Muscle of leg (tissue), 11 donors: ENCODE measurements around the gene BABAM2. TPM values are rescaled to one million over a fixed set of nuclear protein-coding genes. Genes with fewer than 3 reads are reported as not detected.
"Not testable (repeated sequence)": the region's sequence is repeated elsewhere in the genome, so short reads cannot be mapped to it uniquely, and the experiment has no call there.

Source experiments
- DNase-seq: peaks from one replicate; pipeline ENCODE4 v3.0.0; 2013
- H3K27ac ChIP-seq: one replicate; pipeline ENCODE4 v1.5.1; 2013; ENCODE audit warnings: mild to moderate bottlenecking, low read length, control low read depth
- H3K27me3 ChIP-seq: one replicate; pipeline ENCODE4 v1.6.1; 2013; ENCODE audit warnings: low read length; ENCODE audit not compliant: control insufficient read depth, insufficient read depth
- H3K36me3 ChIP-seq: one replicate; pipeline ENCODE4 v1.6.1; 2013; ENCODE audit warnings: low read length; ENCODE audit not compliant: control insufficient read depth, insufficient read depth
- H3K4me1 ChIP-seq: one replicate; pipeline ENCODE4 v1.6.1; 2013; ENCODE audit warnings: low read length; ENCODE audit not compliant: control insufficient read depth, insufficient read depth
- H3K4me3 ChIP-seq: one replicate; pipeline ENCODE4 v1.5.1; 2013; ENCODE audit warnings: low read length, control low read depth
- H3K9me3 ChIP-seq: replicated peaks from 2 replicates; pipeline ENCODE4 v1.6.1; 2013; ENCODE audit warnings: low read depth, low read length; ENCODE audit not compliant: control insufficient read depth
- WGBS: methylation state at CpG from one replicate; pipeline ENCODE4 v1.1.5; 2013; ENCODE audit warnings: missing lambda C conversion rate; ENCODE audit not compliant: insufficient coverage; 5-methylcytosine and 5-hydroxymethylcytosine counted together
- polyA plus RNA-seq, 8 donors: library from polyadenylated mRNA; unstranded; fragments of 120-200 nt; gene quantifications; one replicate each; pipeline versions ENCODE4 v1.2.1 to v1.2.3, GENCODE V29; 2013; ENCODE audit warnings: inconsistent platforms in 1 of 8, low replicate concordance in 1 of 8; ENCODE audit not compliant: insufficient read length in 8 of 8, insufficient read depth in 1 of 8
- total RNA-seq: library from RNA; stranded (reverse); fragments of 120-200 nt; gene quantifications from one replicate; pipeline ENCODE4 v1.2.4, GENCODE V29; 2013

Gene BABAM2
- total and polyA plus RNA-seq, 9 donors: 16.1 to 23.6 (median 21.4) TPM

DNA sequence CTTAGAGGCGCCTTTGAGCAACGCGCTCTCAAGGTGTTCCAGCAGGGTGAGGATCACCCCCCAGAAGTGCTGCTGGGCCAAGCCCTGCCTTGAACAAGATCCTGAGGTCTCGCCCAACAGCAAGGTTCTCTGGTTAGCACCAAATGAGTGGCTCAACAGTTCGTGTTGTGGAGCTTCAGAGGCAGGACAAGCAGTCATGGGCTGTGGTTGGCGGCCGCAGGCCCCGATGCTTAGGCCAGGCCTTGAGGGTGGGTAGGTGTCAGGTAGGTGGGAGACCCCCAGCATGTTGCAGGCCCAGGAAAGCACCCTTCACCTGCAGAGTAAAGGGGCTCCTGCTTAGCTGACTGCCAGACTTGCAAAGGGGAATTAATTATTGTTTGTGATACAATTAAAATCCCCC, 431.9 kb downstream of the BABAM2 start:
- 95% methylated on average over 6 of the region's 8 CpGs for WGBS
- Histone ChIP-seq H3K9me3 (no peaks in the 10 kb centered on the region), H3K27ac (no peak overlapping the region), H3K27me3 (no peaks in the 10 kb centered on the region), H3K4me3 (no peak overlapping the region), H3K36me3 (no peaks in the 10 kb centered on the region), H3K4me1 (peaks cover 39% of the 10 kb centered on the region)
- DNase-seq: no peak

DNA sequence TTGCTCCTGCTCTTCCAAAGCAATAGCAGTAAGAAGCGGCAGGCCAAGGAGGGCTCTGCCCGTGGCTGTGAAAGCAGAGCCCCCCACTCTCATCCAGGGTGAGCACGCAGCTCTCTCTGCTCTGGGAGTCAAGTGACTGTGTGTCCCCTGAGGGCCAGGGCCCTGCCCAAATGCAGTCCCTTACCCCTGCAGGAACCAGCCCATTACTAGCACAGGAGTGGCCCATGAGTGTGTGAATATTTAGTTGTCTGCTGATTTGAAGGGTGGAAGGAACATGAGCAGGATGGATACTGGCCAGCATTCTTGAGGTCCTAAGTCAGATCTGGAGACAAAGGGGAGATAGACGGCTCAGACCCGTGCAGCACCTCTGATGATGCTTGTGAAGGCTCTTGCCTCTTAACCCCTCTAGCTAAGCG, 432.5 kb downstream of the BABAM2 start:
- no peak overlapping the region for H3K27ac ChIP-seq
- H3K4me3 ChIP-seq: no peak overlapping the region
- H3K9me3 ChIP-seq: no peaks in the 10 kb centered on the region
- DNase-seq: no peak
- H3K27me3 ChIP-seq: no peaks in the 10 kb centered on the region
- 100% methylated on average over 1 of the region's 6 CpGs for WGBS
- peaks cover 45% of the 10 kb centered on the region for H3K4me1 ChIP-seq
- H3K36me3 ChIP-seq: no peaks in the 10 kb centered on the region

DNA sequence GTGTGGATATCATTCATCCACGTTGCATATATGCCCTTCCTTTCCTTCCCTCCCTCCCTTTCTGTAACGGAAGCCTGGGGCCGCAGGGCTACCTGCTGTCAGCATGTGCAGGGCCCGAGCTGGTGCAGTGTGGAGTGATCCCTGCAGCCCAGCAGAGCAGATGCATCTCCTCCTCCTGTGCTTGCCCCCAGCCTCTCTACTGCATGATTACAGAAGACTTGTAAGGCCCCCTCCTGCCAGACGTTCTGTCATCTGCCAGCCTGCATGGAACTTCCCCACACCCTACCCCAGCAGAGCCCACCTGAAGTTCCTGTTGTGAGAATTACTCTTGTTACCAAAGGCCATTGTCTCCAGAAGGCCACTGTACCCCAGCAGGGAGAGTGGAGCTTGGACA, 434.6 kb downstream of the BABAM2 start:
- Histone ChIP-seq H3K4me3 (no peak overlapping the region), H3K9me3 (no peaks in the 10 kb centered on the region), H3K27ac (no peak overlapping the region), H3K4me1 (peaks cover 34% of the 10 kb centered on the region), H3K36me3 (no peaks in the 10 kb centered on the region), H3K27me3 (no peaks in the 10 kb centered on the region)
- no peak for DNase-seq
- WGBS: 61% methylated on average over 5 of the region's 5 CpGs

DNA sequence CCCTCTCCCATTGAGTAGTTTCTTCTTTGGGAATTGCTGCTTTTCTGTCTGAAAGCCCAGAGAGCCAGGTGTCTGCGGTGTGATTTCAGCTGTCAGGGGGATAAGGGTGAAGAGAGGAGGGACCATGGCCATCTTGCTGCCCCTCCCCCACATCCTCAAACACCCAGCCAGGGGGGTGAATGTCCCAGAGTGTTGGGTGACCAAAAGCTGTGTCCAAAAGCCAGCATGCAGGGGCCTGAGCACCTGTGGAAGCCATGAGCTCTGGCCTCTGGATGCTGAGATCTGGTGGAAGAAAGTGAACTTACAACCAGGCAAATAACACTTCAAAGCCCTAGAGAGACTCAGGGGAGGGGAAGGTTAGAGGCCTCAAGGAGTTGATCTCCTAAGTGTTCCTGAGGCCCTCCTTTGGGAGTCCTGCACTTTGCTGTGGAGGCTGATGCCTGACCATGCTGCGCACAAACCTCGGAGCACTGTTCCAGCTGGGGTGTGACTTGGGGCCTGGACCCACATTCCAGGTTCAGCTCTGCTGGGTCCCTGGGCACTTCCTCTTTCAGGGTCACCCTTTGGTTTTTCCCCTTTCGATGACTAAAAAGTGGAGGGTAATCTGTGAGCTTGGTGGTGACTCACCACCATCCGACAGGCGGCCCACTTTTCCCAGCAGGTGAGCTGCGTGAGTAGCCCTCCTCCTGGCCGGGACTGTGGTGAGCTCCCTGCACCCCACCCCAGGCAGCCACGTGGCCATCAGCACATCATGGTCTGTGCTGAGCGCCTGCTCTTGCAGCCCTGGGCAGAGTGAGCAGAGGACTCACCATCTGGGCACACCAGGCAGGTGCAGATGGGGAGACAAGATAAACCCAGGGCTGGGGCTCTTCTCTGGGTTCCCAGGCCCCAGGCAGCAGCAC, 435.3 kb downstream of the BABAM2 start:
- no peak for DNase-seq
- Histone ChIP-seq H3K27ac (no peak overlapping the region), H3K4me1 (peaks cover 32% of the 10 kb centered on the region), H3K4me3 (no peak overlapping the region), H3K9me3 (no peaks in the 10 kb centered on the region), H3K36me3 (no peaks in the 10 kb centered on the region), H3K27me3 (no peaks in the 10 kb centered on the region)
- WGBS: 87% methylated on average over 9 of the region's 10 CpGs

DNA sequence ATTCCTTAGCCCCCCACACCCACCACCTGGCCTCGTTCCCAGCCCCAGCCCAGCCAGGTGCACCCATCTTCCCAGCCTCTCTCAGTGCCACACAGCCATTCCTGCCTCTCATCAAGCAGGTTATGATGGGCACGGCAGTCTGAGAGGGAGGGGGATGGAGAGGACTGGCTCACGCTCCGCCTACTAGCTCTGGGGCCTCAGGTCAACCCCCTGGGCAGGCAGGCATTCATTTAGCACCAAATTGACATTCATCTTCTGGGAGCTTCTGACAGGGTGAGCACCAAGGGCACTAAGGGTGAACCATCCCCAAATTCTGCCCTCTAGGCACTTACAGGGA, 435.9 kb downstream of the BABAM2 start:
- Histone ChIP-seq H3K27ac (no peak overlapping the region), H3K36me3 (no peaks in the 10 kb centered on the region), H3K4me1 (peaks cover 32% of the 10 kb centered on the region), H3K9me3 (no peaks in the 10 kb centered on the region), H3K4me3 (no peak overlapping the region), H3K27me3 (no peaks in the 10 kb centered on the region)
- no peak for DNase-seq
- 83% methylated on average over 1 of the region's 4 CpGs for WGBS

DNA sequence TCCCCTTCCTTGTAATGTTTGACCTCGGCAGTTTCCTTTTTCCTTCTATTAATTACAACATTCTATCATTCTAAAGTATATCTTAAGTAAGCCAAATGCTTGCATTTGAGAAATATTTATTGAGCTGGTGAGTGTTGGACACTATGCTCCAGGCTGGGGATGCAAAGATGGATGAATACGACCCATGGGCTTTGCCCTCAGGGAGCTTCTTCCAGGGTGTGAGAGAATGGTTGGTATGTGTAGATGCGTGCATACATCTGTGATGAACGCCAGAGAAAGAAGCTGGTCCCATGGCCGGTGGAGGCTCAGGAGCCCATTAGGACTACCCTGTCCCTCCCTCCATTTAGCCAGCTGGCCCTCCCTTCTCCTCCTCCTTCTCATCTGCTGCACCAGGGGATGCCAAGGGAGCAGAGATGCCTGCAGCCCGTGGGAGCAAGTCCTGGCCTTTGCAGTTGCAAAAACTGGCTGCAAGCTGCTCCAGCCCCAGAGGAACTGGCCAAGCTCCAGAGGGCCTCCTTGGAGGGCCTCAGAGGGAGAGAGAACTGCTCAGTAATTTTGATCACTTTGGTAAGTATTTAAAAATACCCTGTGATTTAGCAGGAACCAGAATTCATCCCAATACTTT, 436.5 kb downstream of the BABAM2 start:
- Histone ChIP-seq H3K36me3 (no peaks in the 10 kb centered on the region), H3K4me3 (no peak overlapping the region), H3K4me1 (peaks cover 32% of the 10 kb centered on the region), H3K27ac (no peak overlapping the region), H3K27me3 (no peaks in the 10 kb centered on the region), H3K9me3 (no peaks in the 10 kb centered on the region)
- DNase-seq: no peak
- WGBS: 60% methylated on average over 1 of the region's 6 CpGs

DNA sequence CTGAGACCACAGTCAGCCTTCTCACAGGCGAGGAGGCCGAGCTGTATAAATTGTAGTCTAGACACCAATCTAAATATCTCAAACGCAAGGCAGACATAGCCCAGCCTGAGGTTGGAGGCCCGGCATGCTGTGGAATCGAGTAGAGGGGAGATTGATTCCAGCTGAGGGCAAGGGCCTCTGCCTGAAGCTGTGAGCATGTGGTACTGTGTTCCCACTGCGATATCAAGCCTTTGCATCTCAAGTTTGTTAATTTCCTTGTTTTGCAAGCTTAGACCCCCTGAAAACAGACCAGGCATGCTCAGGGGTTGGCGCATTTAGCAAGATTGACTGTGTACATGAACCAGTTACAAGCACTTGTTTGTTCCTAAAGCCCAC, 437.0 kb downstream of the BABAM2 start:
- no peak overlapping the region for H3K4me3 ChIP-seq
- no peak for DNase-seq
- no peaks in the 10 kb centered on the region for H3K36me3 ChIP-seq
- H3K9me3 ChIP-seq: no peaks in the 10 kb centered on the region
- H3K27me3 ChIP-seq: no peaks in the 10 kb centered on the region
- peaks cover 32% of the 10 kb centered on the region for H3K4me1 ChIP-seq
- WGBS: 60% methylated on average over 5 of the region's 7 CpGs
- no peak overlapping the region for H3K27ac ChIP-seq

DNA sequence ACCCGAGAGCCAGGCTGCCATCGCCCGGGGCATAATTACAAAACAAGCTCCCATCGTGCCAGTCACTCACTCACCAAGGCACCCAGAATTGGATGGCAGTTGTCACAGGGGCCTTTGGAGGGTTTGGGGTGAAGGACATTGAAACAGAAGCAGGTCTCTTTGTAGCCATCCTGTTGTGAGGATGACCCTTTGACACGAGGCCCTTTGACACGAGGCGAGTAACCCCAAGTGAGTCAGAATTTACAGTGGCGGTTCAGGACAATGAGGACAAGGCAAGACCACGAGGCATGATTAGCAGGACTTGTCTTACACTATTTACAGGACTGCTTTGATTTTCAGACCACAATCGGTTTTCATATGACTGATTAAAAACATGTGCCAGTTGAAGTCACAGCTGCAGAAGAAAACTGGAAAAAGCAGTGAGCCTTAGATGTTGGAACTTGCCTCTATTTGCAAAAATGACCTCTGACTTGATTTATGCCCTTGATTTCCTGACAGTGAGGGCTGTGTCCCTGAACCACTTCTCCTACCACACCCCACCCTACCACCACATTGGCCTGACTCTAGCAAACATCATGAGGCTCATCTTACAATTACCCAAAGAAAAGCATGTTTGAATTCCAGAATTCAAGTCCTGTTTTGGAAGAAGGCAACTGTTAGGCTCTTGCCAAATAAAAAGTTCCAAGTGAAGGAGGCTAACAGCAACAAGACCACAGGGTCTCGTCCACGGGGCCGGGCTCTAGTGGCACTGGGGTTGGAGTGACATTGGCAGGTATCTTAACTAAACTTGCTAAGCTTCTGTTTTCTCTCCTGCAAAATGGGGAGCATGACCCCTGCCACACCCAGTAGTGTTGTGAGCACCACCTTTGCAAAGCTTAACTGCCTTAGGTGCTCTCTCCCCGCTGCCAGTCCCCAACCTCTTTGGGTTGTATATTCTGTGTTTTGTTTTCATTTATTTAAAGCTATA, 437.7 kb downstream of the BABAM2 start:
- Histone ChIP-seq H3K9me3 (no peaks in the 10 kb centered on the region), H3K27me3 (no peaks in the 10 kb centered on the region), H3K4me1 (peaks cover 34% of the 10 kb centered on the region), H3K4me3 (no peak overlapping the region), H3K27ac (no peak overlapping the region), H3K36me3 (no peaks in the 10 kb centered on the region)
- DNase-seq: peak; percentile 57
- WGBS: 46% methylated on average over 9 of the region's 14 CpGs

DNA sequence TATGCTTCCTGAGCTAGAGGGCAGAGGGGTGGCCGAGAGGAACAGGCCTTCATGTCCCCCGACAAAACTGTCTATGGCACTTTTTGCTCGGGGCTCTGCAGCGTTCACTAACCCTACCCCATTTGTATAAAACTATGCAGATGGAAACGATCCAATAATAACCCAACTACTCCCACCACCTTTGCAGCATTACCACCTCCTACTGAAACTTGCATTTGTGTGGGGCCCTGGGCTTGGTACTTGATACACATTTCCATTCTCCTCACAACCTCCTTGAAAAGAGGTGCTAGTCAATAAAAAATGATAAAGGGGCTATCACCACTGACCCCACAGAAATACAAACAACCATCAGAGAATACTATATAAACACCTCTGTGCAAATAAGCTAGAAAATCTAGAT, 438.7 kb downstream of the BABAM2 start:
- Histone ChIP-seq H3K27me3 (no peaks in the 10 kb centered on the region), H3K36me3 (no peaks in the 10 kb centered on the region), H3K4me3 (no peak overlapping the region), H3K27ac (no peak overlapping the region), H3K4me1 (peaks cover 44% of the 10 kb centered on the region), H3K9me3 (no peaks in the 10 kb centered on the region)
- no peak for DNase-seq
- 98% methylated on average over 4 of the region's 5 CpGs for WGBS

DNA sequence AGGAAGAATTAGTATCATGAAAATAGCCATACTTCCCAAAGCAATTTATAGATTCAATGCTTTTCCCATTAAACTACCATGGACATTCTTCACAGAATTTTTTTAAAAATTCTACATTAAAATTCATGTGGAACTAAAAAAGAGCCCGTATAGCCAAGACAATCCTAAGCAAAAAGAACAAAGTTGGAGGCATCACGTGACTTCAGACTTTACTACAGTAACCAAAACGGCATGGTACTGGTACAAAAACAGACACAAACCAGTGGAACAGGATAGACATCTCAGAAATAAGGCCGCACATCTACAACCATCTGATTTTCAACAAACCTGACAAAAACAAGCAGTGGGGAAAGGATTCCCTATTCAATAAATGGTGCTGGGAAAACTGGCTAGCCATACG, 440.2 kb downstream of the BABAM2 start:
- not testable (repeated sequence) for H3K36me3 ChIP-seq
- WGBS: 50% methylated on average over 2 of the region's 5 CpGs
- H3K4me1 ChIP-seq: peaks cover 48% of the 10 kb centered on the region

More for the DNA sequence above, 440.2 kb downstream of the BABAM2 start:
- not testable (repeated sequence) for H3K27me3 ChIP-seq, H3K27ac ChIP-seq, H3K4me3 ChIP-seq, DNase-seq, H3K9me3 ChIP-seq
